ENCODE results near the gene DALRD3. TPM values are rescaled to one million over a fixed set of nuclear protein-coding genes. Genes with fewer than 3 reads are reported as not detected.

The DALRD3 gene
- total RNA-seq, 1 experiment from 2014 or later = 42.9 TPM

- peak overlapping the region; percentile 99 for H3K27ac ChIP-seq (ENCODE audit: low read depth, low read length)
- ChIA-PET RAD21 (ENCODE audit: low non-redundant PET in 1 of 2, low total read pairs in 2 of 2, uncharacterized antibody in 2 of 2, unreplicated experiment in 2 of 2) (no interaction called here), POLR2A (interaction anchor here (2.0 to 5.3 kb wide), 3 partner anchors 10 to 75 kb away, joined by 5 to 41 read pairs (median 39); partner anchors contain the start of genes IMPDH2, QRICH1 and WDR6), CTCF (interaction anchor here (3.0 to 3.3 kb wide), 2 partner anchors 11 to 30 kb away, joined by 15 to 16 read pairs; partner anchors contain the start of gene WDR6)
- ATAC-seq = no peak
- DNase-seq (ENCODE audit: low read depth, low spot score) = no peak
- H3K27me3 ChIP-seq (ENCODE audit: insufficient read depth, low read length) = no peaks in the 10 kb centered on the region
- H3K9me2 ChIP-seq (ENCODE audit: insufficient read depth) = no peaks in the 10 kb centered on the region
- H3K79me2 ChIP-seq (ENCODE audit: insufficient read depth, low read length) = peaks cover 47% of the 10 kb centered on the region
- no peak overlapping the region for H2AFZ ChIP-seq (ENCODE audit: low read depth, low read length, poor library complexity, severe bottlenecking)
- peaks cover 20 to 53% of the 10 kb centered on the region in 2 experiments for H3K4me1 ChIP-seq (ENCODE audit: control insufficient read depth in 1 of 2, insufficient read depth in 2 of 2, low read length in 2 of 2)
- no peaks in the 10 kb centered on the region for H3K9me3 ChIP-seq (ENCODE audit: control insufficient read depth in 1 of 2, insufficient read depth in 1 of 2, low read depth in 1 of 2, low read length in 2 of 2)
- H3K9ac ChIP-seq (ENCODE audit: low read length) = peak overlapping the region; percentile 99
- TF ChIP-seq ZFX (IDR thresholded peaks at IDR 0.05) (peak; percentile 78), EZH2phosphoT487 (IDR thresholded peaks at IDR 0.05; ENCODE audit: borderline replicate concordance) (no peak), POLR2A (IDR thresholded peaks at IDR 0.05; ENCODE audit: borderline replicate concordance, extremely low read depth, insufficient read depth, insufficient read length) (peak; percentile 52), TCF7L2 (IDR thresholded peaks at IDR 0.05; ENCODE audit: borderline replicate concordance, extremely low read depth, insufficient read depth, insufficient read length) (no peak), SP1 (IDR thresholded peaks at IDR 0.05; ENCODE audit: low read depth) (no peak), CBX3 (IDR thresholded peaks at IDR 0.05; ENCODE audit: low read depth) (no peak), SIN3A (IDR thresholded peaks at IDR 0.05; ENCODE audit: low read depth) (no peak), CEBPB (IDR thresholded peaks at IDR 0.05; ENCODE audit: low read depth) (no peak), RAD21 (IDR thresholded peaks at IDR 0.05; ENCODE audit: low read depth) (no peak), FOSL1 (IDR thresholded peaks at IDR 0.05; ENCODE audit: low read depth) (no peak), EGR1 (IDR thresholded peaks at IDR 0.05; ENCODE audit: low read depth) (no peak)
- TF ChIP-seq, protein P1, sequence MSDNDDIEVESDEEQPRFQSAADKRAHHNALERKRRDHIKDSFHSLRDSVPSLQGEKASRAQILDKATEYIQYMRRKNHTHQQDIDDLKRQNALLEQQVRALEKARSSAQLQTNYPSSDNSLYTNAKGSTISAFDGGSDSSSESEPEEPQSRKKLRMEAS (IDR thresholded peaks at IDR 0.05) = no peak
- peak overlapping the region; percentile 90 for H3K4me2 ChIP-seq (ENCODE audit: low read length)
- peak overlapping the region; percentile 61 to 80 for H3K4me3 ChIP-seq (replicated peaks in 1 of 2; ENCODE audit: low read depth in 1 of 2, low read length in 2 of 2)
- BruUV-seq (replicated peaks) = no TSS peak
- H4K20me1 ChIP-seq (ENCODE audit: insufficient read depth) = no peaks in the 10 kb centered on the region
- intact Hi-C loops (cut with micrococcal nuclease) = loop anchor here (1.0 kb wide), 1 partner anchor 11 kb away; the partner anchor contains the start of gene WDR6
- peaks cover 13 to 33% of the 10 kb centered on the region in 2 experiments; a peak in 3 of 4 replicates for H3K36me3 ChIP-seq (ENCODE audit: control insufficient read depth in 1 of 2, insufficient read depth in 2 of 2, low read length in 2 of 2)
Measured at GRCh38 chr3:49018707-49019006, 277 bp upstream of the DALRD3 start.

All from HCT116 (cell line).